Activated naive CD8-positive, alpha-beta T cell (primary cell): ENCODE data around the gene GPRC5C.
"Not testable (repeated sequence)": the region's sequence is repeated elsewhere in the genome, so short reads cannot be mapped to it uniquely, and the experiment has no call there.

Experiments used
- H3K27ac Mint-ChIP-seq: one replicate; pipeline ENCODE4 v1.8.0; 2021; ENCODE audit warnings: mixed read lengths
- H3K27me3 Mint-ChIP-seq: one replicate; pipeline ENCODE4 v1.8.0; 2021; ENCODE audit warnings: mixed read lengths
- H3K36me3 Mint-ChIP-seq: one replicate; pipeline ENCODE4 v1.8.0; 2021; ENCODE audit warnings: mixed read lengths
- H3K4me1 Mint-ChIP-seq: one replicate; pipeline ENCODE4 v1.8.0; 2021; ENCODE audit warnings: low read depth, mixed read lengths
- H3K4me3 Mint-ChIP-seq: one replicate; pipeline ENCODE4 v1.8.0; 2021; ENCODE audit warnings: mild to moderate bottlenecking, mixed read lengths
- H3K9me3 Mint-ChIP-seq: one replicate; pipeline ENCODE4 v1.8.0; 2021; ENCODE audit warnings: low read depth, mixed read lengths

Gene GPRC5C

GRCh38 chr17:74481621-74482020 lies 49.7 kb downstream of the GPRC5C start:
- Mint-ChIP-seq H3K9me3 (no peaks in the 10 kb centered on the region), H3K27me3 (no peaks in the 10 kb centered on the region), H3K36me3 (peaks cover under 1% of the 10 kb centered on the region), H3K27ac (no peak overlapping the region), H3K4me1 (peaks cover 37% of the 10 kb centered on the region), H3K4me3 (no peak overlapping the region)

DNA sequence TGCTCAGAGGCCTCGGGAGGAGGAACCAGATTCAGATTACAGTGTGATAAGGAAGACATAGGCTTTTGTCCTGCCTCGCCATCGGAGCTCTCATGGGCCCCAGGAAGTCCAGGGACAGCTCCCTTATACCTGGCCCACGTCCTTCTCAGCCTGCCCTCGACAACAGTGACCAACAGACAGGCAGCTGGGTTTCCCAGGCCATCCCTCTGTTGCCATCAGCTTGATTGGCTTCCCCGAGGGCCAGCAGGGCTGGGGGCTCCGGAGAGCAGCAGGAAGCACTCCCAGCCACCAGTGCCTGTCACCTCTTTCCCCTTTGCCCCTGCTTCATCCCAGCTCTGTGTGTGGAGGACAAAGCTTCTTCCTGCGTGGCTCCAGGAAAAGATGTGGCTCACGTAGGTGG lies 52.2 kb downstream of the GPRC5C start:
- Mint-ChIP-seq H3K4me3 (no peak overlapping the region), H3K4me1 (peaks cover 18% of the 10 kb centered on the region), H3K9me3 (no peaks in the 10 kb centered on the region), H3K27ac (no peak overlapping the region), H3K27me3 (no peaks in the 10 kb centered on the region), H3K36me3 (peaks cover 4% of the 10 kb centered on the region)

DNA sequence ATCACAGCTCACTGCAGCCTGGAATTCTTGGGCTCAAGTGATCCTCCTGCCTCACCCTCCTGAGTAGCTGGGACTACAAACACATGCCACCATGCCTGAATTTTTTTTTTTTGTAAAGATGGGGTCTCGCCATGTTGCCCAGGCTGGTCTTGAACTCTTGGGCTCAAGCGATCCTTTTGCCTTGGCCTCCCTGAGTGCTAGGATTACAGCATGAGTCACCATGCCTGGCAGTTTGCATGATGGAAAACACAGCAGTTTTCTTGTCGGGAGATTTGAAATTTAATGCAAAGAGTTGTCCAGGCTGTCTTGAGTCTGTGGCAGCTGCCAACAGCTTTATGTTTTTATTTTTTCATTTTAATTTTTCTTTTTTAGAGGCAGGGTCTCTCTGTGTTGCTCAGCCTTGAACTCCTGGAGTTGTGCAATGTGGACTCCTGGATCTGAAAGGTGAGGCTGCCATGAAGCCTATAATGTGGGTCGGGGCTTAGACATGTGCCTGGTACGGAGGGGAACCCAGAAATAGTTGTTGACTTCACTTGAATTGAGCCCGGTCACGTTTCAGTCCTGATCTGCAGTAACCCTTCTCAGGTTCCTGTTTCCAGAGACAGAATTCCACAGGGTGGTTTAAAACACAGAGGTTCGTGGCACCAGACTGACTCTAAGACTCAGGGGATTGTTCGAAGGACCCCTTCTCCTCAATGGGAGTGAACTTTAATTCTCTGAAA lies 53.3 kb downstream of the GPRC5C start:
- Mint-ChIP-seq H3K36me3 (peaks cover 7% of the 10 kb centered on the region), H3K27ac (no peak overlapping the region), H3K4me1 (peaks cover 7% of the 10 kb centered on the region), H3K27me3 (no peaks in the 10 kb centered on the region), H3K4me3 (no peak overlapping the region), H3K9me3 (no peaks in the 10 kb centered on the region)

- Mint-ChIP-seq H3K9me3 (no peaks in the 10 kb centered on the region), H3K27ac (no peak overlapping the region), H3K36me3 (peaks cover 7% of the 10 kb centered on the region), H3K4me3 (no peak overlapping the region), H3K27me3 (no peaks in the 10 kb centered on the region), H3K4me1 (peaks cover 2% of the 10 kb centered on the region)
Observed at GRCh38 chr17:74485841-74486240, 54.0 kb downstream of the GPRC5C start.

DNA sequence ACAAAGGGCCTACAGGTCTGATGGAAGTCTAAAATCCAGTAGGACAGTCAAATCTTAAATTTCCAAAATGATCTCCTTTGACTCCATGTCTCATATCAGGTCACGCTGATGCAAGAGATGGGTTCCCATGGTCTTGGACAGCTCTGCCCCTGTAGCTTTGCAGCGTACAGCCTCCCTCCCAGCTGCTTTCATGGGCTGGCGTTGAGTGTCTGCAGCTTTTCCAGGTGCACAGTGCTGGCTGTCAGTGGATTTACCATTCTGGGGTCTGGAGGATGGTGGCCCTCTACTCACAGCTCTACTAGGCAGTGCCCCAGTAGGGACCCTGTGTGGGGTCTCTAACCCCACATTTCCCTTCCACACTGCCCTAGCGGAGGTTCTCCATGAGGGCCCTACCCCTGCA lies 56.4 kb downstream of the GPRC5C start:
- not testable (repeated sequence) for H3K36me3 Mint-ChIP-seq, H3K9me3 Mint-ChIP-seq, H3K27ac Mint-ChIP-seq, H3K4me1 Mint-ChIP-seq, H3K27me3 Mint-ChIP-seq, H3K4me3 Mint-ChIP-seq

GRCh38 chr17:74490716-74491115 lies 58.8 kb downstream of the GPRC5C start:
- H3K27me3 Mint-ChIP-seq, result no peaks in the 10 kb centered on the region
- no peaks in the 10 kb centered on the region for H3K4me1 Mint-ChIP-seq
- H3K36me3 Mint-ChIP-seq, result peaks cover 7% of the 10 kb centered on the region
- no peaks in the 10 kb centered on the region for H3K9me3 Mint-ChIP-seq
- no peak overlapping the region for H3K27ac Mint-ChIP-seq
- H3K4me3 Mint-ChIP-seq, result no peak overlapping the region

DNA sequence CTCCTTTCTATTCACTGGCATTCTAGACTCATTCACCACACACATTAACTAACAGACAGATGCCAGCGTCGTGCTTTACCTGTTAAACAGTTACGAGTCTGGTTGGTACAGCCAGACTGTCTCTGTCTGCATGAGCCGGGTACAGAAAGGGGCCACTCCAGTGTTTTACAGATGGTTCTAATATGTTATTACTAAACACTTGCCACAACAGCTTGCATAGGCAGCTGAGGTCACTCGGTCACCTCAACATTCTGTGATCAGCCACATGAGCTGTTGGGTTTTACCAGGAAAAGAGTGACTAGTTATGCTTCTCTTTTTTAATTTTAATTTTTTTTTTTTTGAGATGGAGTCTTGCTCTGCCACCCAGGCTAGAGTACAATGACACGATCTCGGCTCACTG lies 59.7 kb downstream of the GPRC5C start:
- no peaks in the 10 kb centered on the region for H3K4me1 Mint-ChIP-seq
- H3K27me3 Mint-ChIP-seq, result no peaks in the 10 kb centered on the region
- H3K36me3 Mint-ChIP-seq, result peaks cover 7% of the 10 kb centered on the region
- no peak overlapping the region for H3K27ac Mint-ChIP-seq
- H3K4me3 Mint-ChIP-seq, result no peak overlapping the region
- no peaks in the 10 kb centered on the region for H3K9me3 Mint-ChIP-seq

- no peaks in the 10 kb centered on the region for H3K9me3 Mint-ChIP-seq
- peaks cover 1% of the 10 kb centered on the region for H3K27me3 Mint-ChIP-seq
- peaks cover 5% of the 10 kb centered on the region for H3K36me3 Mint-ChIP-seq
- no peak overlapping the region for H3K4me3 Mint-ChIP-seq
- no peaks in the 10 kb centered on the region for H3K4me1 Mint-ChIP-seq
- H3K27ac Mint-ChIP-seq, result no peak overlapping the region
Observed at GRCh38 chr17:74493331-74493833, 61.5 kb downstream of the GPRC5C start.
